Naive thymus-derived CD4-positive, alpha-beta T cell (primary cell): Measurements from ENCODE around the gene ACTL10. TPM values are rescaled to one million over a fixed set of nuclear protein-coding genes. Genes with fewer than 3 reads are reported as not detected.
"Not testable (repeated sequence)": the region's sequence is repeated elsewhere in the genome, so short reads cannot be mapped to it uniquely, and the experiment has no call there.

Experiments
- ATAC-seq: fragments of 150-1000 bp; cut with Tn5 transposase; 2 replicates; pipeline ENCODE4 v1.10.0; 2021; ENCODE audit warnings: mild to moderate bottlenecking, moderate library complexity
- CTCF ChIA-PET: fragments of 350-600 bp; sonication (Branson Sonifier 250); formaldehyde crosslinking; loops from one replicate; lab custom pipeline; 2021; ENCODE audit warnings: antibody characterized with exemption; lab: Charles Lee
- POLR2A ChIA-PET: fragments of 350-600 bp; sonication (Branson Sonifier 250); formaldehyde crosslinking; loops from one replicate; lab custom pipeline; 2021; ENCODE audit warnings: antibody characterized with exemption, inconsistent platforms; lab: Charles Lee
- DNase-seq, 9 donors: peaks; one replicate each; pipeline versions ENCODE4 v3.0.0 to v3.0.0-alpha.2; 2020 to 2022; ENCODE audit warnings: mixed read lengths in 1 of 9
- H3K27ac ChIP-seq: one replicate; pipeline ENCODE4 v1.7.0; 2013; ENCODE audit warnings: mild to moderate bottlenecking, low read depth, low read length, moderate library complexity
- H3K27me3 ChIP-seq, 2 donors: one replicate each; pipeline ENCODE4 v1.7.0; 2013; ENCODE audit warnings: low read length in 2 of 2, mild to moderate bottlenecking in 2 of 2, moderate library complexity in 2 of 2; ENCODE audit not compliant: control insufficient read depth in 2 of 2, insufficient read depth in 2 of 2
- H3K36me3 ChIP-seq, 3 experiments: 1 replicate in 2 of 3; 2 replicates in 1 of 3; pipeline ENCODE4 v1.7.0; 2013; ENCODE audit warnings: low read length in 3 of 3, mild to moderate bottlenecking in 3 of 3, moderate library complexity in 1 of 3; ENCODE audit not compliant: insufficient read depth in 3 of 3, control insufficient read depth in 2 of 3
- H3K4me1 ChIP-seq, 2 donors: one replicate each; pipeline ENCODE4 v1.7.0; 2013; ENCODE audit warnings: low read length in 2 of 2, mild to moderate bottlenecking in 2 of 2, moderate library complexity in 1 of 2; ENCODE audit not compliant: control insufficient read depth in 2 of 2, insufficient read depth in 2 of 2
- H3K4me3 ChIP-seq: 2 replicates; pipeline ENCODE4 v1.7.0; 2013; ENCODE audit warnings: mild to moderate bottlenecking, low read length
- H3K9me3 ChIP-seq, 3 experiments: 1 replicate in 2 of 3; 2 replicates in 1 of 3; pipeline ENCODE4 v1.7.0; 2013; ENCODE audit warnings: low read length in 3 of 3; ENCODE audit not compliant: control insufficient read depth in 2 of 3
- H3K27ac Mint-ChIP-seq, 9 donors: one replicate each; pipeline ENCODE4 v1.8.0; 2020 to 2022; ENCODE audit warnings: mixed read lengths in 9 of 9, mild to moderate bottlenecking in 8 of 9, moderate library complexity in 5 of 9, inconsistent platforms in 2 of 9
- H3K27me3 Mint-ChIP-seq, 5 donors: one replicate each; pipeline ENCODE4 v1.8.0; 2021 to 2022; ENCODE audit warnings: mixed read lengths in 5 of 5, mild to moderate bottlenecking in 1 of 5
- H3K36me3 Mint-ChIP-seq, 5 donors: one replicate each; pipeline ENCODE4 v1.8.0; 2020 to 2022; ENCODE audit warnings: mixed read lengths in 5 of 5, mild to moderate bottlenecking in 3 of 5, inconsistent platforms in 1 of 5
- H3K4me1 Mint-ChIP-seq, 7 donors: one replicate each; pipeline ENCODE4 v1.8.0; 2020 to 2022; ENCODE audit warnings: mixed read lengths in 7 of 7, mild to moderate bottlenecking in 3 of 7, inconsistent platforms in 1 of 7
- H3K4me3 Mint-ChIP-seq, 10 donors: one replicate each; pipeline ENCODE4 v1.8.0; 2020 to 2022; ENCODE audit warnings: mild to moderate bottlenecking in 10 of 10, mixed read lengths in 10 of 10, moderate library complexity in 6 of 10, inconsistent platforms in 2 of 10
- H3K9me3 Mint-ChIP-seq, 11 donors: one replicate each; pipeline ENCODE4 v1.8.0; 2020 to 2022; ENCODE audit warnings: mixed read lengths in 11 of 11, mild to moderate bottlenecking in 4 of 11, inconsistent platforms in 1 of 11, moderate library complexity in 1 of 11
- intact Hi-C, 2 donors: fragments of 100-400 bp; cut with micrococcal nuclease; formaldehyde crosslinking; loops; one replicate each; pipeline ENCODE4 v1.15.1; 2023
- polyA plus RNA-seq, 2 donors: library from polyadenylated mRNA; unstranded; fragments of 300-500 nt; fragmentation: Illumina TruSeq; gene quantifications; one replicate each; pipeline ENCODE4 v1.2.3, GENCODE V29; 2021
- total RNA-seq, 6 experiments: library from RNA in 5 of 6; stranded (reverse) in 5 of 6; gene quantifications; 1 replicate in 5 of 6; 2 replicates in 1 of 6; pipeline ENCODE4 v1.2.3 and lab custom pipeline; 2021 to 2026

The ACTL10 gene
- total and polyA plus RNA-seq, 7 experiments from 2014 or later: 0.66 to 4.9 (median 3.2) TPM

GRCh38 chr20:33693741-33694638, 27.2 kb downstream of the ACTL10 start:
- ChIA-PET POLR2A (interaction anchor here (0.7 to 1.0 kb wide), 2 partner anchors 37 to 374 kb away, joined by 3 read pairs; no protein-coding TSS in a partner anchor), CTCF (no interaction called here)
- Histone ChIP-seq H3K36me3 (no peaks in the 10 kb centered on the region), H3K27ac (no peak overlapping the region), H3K27me3 (no peaks in the 10 kb centered on the region), H3K4me3 (no peak overlapping the region), H3K9me3 (no peaks in the 10 kb centered on the region), H3K4me1 (peaks cover 0 to 11% of the 10 kb centered on the region in 2 donors)
- no peaks in the 10 kb centered on the region for H3K27me3 Mint-ChIP-seq
- peaks cover 7 to 26% (median 14%) of the 10 kb centered on the region in 7 donors for H3K4me1 Mint-ChIP-seq
- ATAC-seq: no peak
- H3K9me3 Mint-ChIP-seq: peaks cover 0 to 10% (median 0%) of the 10 kb centered on the region in 11 donors
- intact Hi-C loops: no loop called here
- no peak for DNase-seq
- no peak overlapping the region for H3K4me3 Mint-ChIP-seq
- H3K36me3 Mint-ChIP-seq: peaks cover 0 to 6% (median 0%) of the 10 kb centered on the region in 5 donors
- H3K27ac Mint-ChIP-seq: peak overlapping the region in 4 of 9 donors; percentile 48 to 82 (median 66)

- no peak for DNase-seq
- CTCF ChIA-PET: no interaction called here
- POLR2A ChIA-PET: interaction anchor here (0.6 to 1.0 kb wide), 3 partner anchors 19 to 373 kb away, joined by 3 read pairs; no protein-coding TSS in a partner anchor
- no peak overlapping the region for H3K4me3 Mint-ChIP-seq
- peaks cover 0 to 6% (median 0%) of the 10 kb centered on the region in 5 donors for H3K36me3 Mint-ChIP-seq
- Histone ChIP-seq H3K4me3 (no peak overlapping the region), H3K4me1 (peaks cover 0 to 5% of the 10 kb centered on the region in 2 donors), H3K9me3 (no peaks in the 10 kb centered on the region), H3K27ac (no peak overlapping the region), H3K27me3 (no peaks in the 10 kb centered on the region), H3K36me3 (no peaks in the 10 kb centered on the region)
- H3K9me3 Mint-ChIP-seq: peaks cover 0 to 10% (median 0%) of the 10 kb centered on the region in 11 donors
- no peaks in the 10 kb centered on the region for H3K27me3 Mint-ChIP-seq
- peak overlapping the region in 4 of 9 donors; percentile 48 to 82 (median 66) for H3K27ac Mint-ChIP-seq
- H3K4me1 Mint-ChIP-seq: peaks cover 5 to 20% (median 7%) of the 10 kb centered on the region in 7 donors
- no peak for ATAC-seq
- intact Hi-C loops: no loop called here
Measured at GRCh38 chr20:33694639-33695012, 27.9 kb downstream of the ACTL10 start.

GRCh38 chr20:33696448-33696847, 29.7 kb downstream of the ACTL10 start:
- intact Hi-C loops: no loop called here
- Mint-ChIP-seq H3K4me3 (no peak overlapping the region), H3K27ac (no peak overlapping the region), H3K9me3 (peaks cover 0 to 10% (median 0%) of the 10 kb centered on the region in 11 donors), H3K36me3 (peaks cover 0 to 6% (median 0%) of the 10 kb centered on the region in 5 donors), H3K4me1 (peaks cover 0 to 9% (median 0%) of the 10 kb centered on the region in 7 donors), H3K27me3 (no peaks in the 10 kb centered on the region)
- H3K27me3 ChIP-seq: no peaks in the 10 kb centered on the region
- no peak overlapping the region for H3K27ac ChIP-seq
- ChIA-PET CTCF (interaction anchor here (1.2 kb wide), 1 partner anchor 25 kb away, joined by 3 read pairs; no protein-coding TSS in a partner anchor), POLR2A (interaction anchor here (0.8 to 0.9 kb wide), 3 partner anchors 16 to 121 kb away, joined by 3 to 4 read pairs (median 3); partner anchors contain the start of gene PXMP4)
- H3K4me3 ChIP-seq: no peak overlapping the region
- no peaks in the 10 kb centered on the region for H3K9me3 ChIP-seq
- DNase-seq: no peak
- no peaks in the 10 kb centered on the region for H3K36me3 ChIP-seq
- H3K4me1 ChIP-seq: no peaks in the 10 kb centered on the region
- no peak for ATAC-seq

GRCh38 chr20:33697129-33697528, 30.4 kb downstream of the ACTL10 start:
- ATAC-seq: no peak
- H3K4me1 ChIP-seq: no peaks in the 10 kb centered on the region
- no peaks in the 10 kb centered on the region for H3K27me3 Mint-ChIP-seq
- H3K36me3 ChIP-seq: no peaks in the 10 kb centered on the region
- CTCF ChIA-PET: no interaction called here
- H3K9me3 ChIP-seq: no peaks in the 10 kb centered on the region
- no peak overlapping the region for H3K4me3 Mint-ChIP-seq
- intact Hi-C loops: no loop called here
- H3K4me1 Mint-ChIP-seq: peaks cover 0 to 7% (median 0%) of the 10 kb centered on the region in 7 donors
- no peak overlapping the region for H3K4me3 ChIP-seq
- peaks cover 0 to 14% (median 0%) of the 10 kb centered on the region in 11 donors for H3K9me3 Mint-ChIP-seq
- no peaks in the 10 kb centered on the region for H3K27me3 ChIP-seq
- peaks cover 0 to 9% (median 0%) of the 10 kb centered on the region in 5 donors for H3K36me3 Mint-ChIP-seq
- POLR2A ChIA-PET: interaction anchor here (0.8 kb wide), 1 partner anchor 15 kb away, joined by 4 read pairs; no protein-coding TSS in a partner anchor
- no peak overlapping the region for H3K27ac ChIP-seq
- DNase-seq: no peak
- H3K27ac Mint-ChIP-seq: no peak overlapping the region

GRCh38 chr20:33698966-33699365, 32.2 kb downstream of the ACTL10 start:
- H3K4me3 Mint-ChIP-seq, H3K27me3 ChIP-seq, POLR2A ChIA-PET, H3K27ac ChIP-seq, H3K4me1 ChIP-seq, intact Hi-C loops, H3K4me3 ChIP-seq, H3K36me3 ChIP-seq, DNase-seq, H3K27me3 Mint-ChIP-seq, H3K9me3 ChIP-seq, H3K4me1 Mint-ChIP-seq, H3K27ac Mint-ChIP-seq, CTCF ChIA-PET, ATAC-seq: not testable (repeated sequence)
- Mint-ChIP-seq H3K36me3 (peaks cover 0 to 11% (median 0%) of the 10 kb centered on the region in 5 donors), H3K9me3 (peaks cover 0 to 14% (median 0%) of the 10 kb centered on the region in 11 donors)

GRCh38 chr20:33700696-33701441, 34.1 kb downstream of the ACTL10 start:
- CTCF ChIA-PET: interaction anchor here (0.9 kb wide), 1 partner anchor 55 kb away, joined by 3 read pairs; no protein-coding TSS in a partner anchor
- H3K36me3 Mint-ChIP-seq: peaks cover 0 to 17% (median 4%) of the 10 kb centered on the region in 5 donors
- H3K27me3 Mint-ChIP-seq, H3K27ac Mint-ChIP-seq, H3K36me3 ChIP-seq, H3K4me3 ChIP-seq, H3K27ac ChIP-seq, intact Hi-C loops, H3K9me3 ChIP-seq, ATAC-seq, H3K4me3 Mint-ChIP-seq, H3K27me3 ChIP-seq, H3K4me1 ChIP-seq, H3K4me1 Mint-ChIP-seq, POLR2A ChIA-PET, DNase-seq: not testable (repeated sequence)
- H3K9me3 Mint-ChIP-seq: peaks cover 0 to 14% (median 0%) of the 10 kb centered on the region in 11 donors
